ENCODE results near the gene ATG101.
"Not testable (repeated sequence)": the region's sequence is repeated elsewhere in the genome, so short reads cannot be mapped to it uniquely, and the experiment has no call there.

Gene ATG101

GRCh38 chr12:52116222-52117125 is 46.7 kb downstream of the ATG101 start:
- FAIRE-seq, result not testable (repeated sequence)

GRCh38 chr12:52117806-52118475 is 48.2 kb downstream of the ATG101 start:
- not testable (repeated sequence) for FAIRE-seq

GRCh38 chr12:52119398-52120254 is 49.8 kb downstream of the ATG101 start:
- no peak for FAIRE-seq

- FAIRE-seq, result no peak
Measured at GRCh38 chr12:52120951-52121823, 51.4 kb downstream of the ATG101 start.

GRCh38 chr12:52121824-52122539 is 52.2 kb downstream of the ATG101 start:
- no peak for FAIRE-seq

- no peak for FAIRE-seq
Measured at GRCh38 chr12:52122540-52122871, 52.7 kb downstream of the ATG101 start.

- FAIRE-seq, result no peak
Measured at GRCh38 chr12:52122904-52123303, 53.1 kb downstream of the ATG101 start.

- no peak for FAIRE-seq
Measured at GRCh38 chr12:52123487-52124186, 53.9 kb downstream of the ATG101 start.

GRCh38 chr12:52125476-52125900 is 55.7 kb downstream of the ATG101 start:
- no peak for FAIRE-seq

GRCh38 chr12:52126050-52126604 is 56.3 kb downstream of the ATG101 start:
- no peak for FAIRE-seq

All from endometrium (tissue), 2 donors.